PFSK-1 (cell line): ENCODE measurements around the gene DESI2.

ENCODE experiments used
- FOXP2 ChIP-seq: optimal IDR thresholded peaks from 2 replicates; pipeline ENCODE3; 2011; ENCODE audit warnings: borderline replicate concordance, control low read depth, inconsistent platforms; ENCODE audit not compliant: insufficient read depth; ENCODE audit errors: extremely low read length, extremely low read depth
- POLR2AphosphoS5 ChIP-seq: IDR thresholded peaks from 2 replicates; pipeline ENCODE4 v1.6.1; 2012; ENCODE audit warnings: low read depth, mild to moderate bottlenecking, control low read depth, low read length, moderate library complexity
- REST ChIP-seq, 2 experiments: IDR thresholded peaks; 2 replicates each; pipeline versions ENCODE4 v1.6.1 to v1.8.0; 2011 to 2012; ENCODE audit warnings: low read depth in 2 of 2, low read length in 2 of 2, control low read depth in 1 of 2, inconsistent platforms in 1 of 2, mild to moderate bottlenecking in 1 of 2, moderate library complexity in 1 of 2; ENCODE audit not compliant: insufficient read depth in 1 of 2
- SIN3A ChIP-seq: IDR thresholded peaks from 2 replicates; pipeline ENCODE4 v1.6.1; 2012; ENCODE audit warnings: mild to moderate bottlenecking, low read length, moderate library complexity, borderline replicate concordance; ENCODE audit not compliant: insufficient read depth
- TAF1 ChIP-seq: IDR thresholded peaks from 2 replicates; pipeline ENCODE4 v1.6.1; 2012; ENCODE audit warnings: low read length, control low read depth, borderline replicate concordance; ENCODE audit not compliant: insufficient read depth

The DESI2 gene

DNA sequence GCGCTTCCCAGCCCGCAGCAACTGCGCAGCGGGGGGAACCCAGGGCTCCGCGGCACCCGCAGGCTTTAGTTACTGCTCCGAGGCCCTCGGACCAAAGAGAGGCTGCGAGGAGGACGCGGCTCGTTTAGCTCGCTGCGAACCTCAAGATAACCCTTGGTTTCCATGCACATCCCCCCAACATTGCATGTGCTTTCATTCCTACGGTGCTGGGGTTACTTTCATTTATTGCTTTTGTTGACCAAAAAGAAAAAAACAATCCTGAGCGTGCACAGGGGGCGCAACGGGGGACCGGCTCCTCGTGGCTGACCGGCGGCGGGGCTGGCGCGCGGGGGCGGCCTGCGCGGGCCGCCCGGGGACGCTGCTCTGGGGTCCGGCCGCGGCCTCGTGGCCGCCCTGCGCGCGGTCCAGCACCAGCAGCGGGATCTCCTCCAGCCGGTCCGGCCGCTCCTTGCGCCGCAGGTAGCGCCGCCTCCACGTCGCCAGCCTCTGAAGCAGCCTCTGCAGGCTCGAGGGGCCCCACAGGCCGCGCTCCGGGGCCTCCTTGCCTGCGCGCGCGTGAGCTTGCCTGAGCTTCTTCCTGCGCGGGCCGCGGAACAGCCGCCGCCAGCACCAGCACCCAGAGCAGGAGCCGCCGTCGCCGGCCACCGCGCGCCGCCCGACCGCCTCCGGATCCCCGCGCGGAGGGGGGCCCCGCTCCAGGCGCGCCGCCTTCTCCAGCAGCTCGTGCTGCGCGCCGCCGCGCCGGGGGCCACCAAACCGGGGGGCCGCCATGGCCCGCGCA lies 77.4 kb downstream of the DESI2 start:
- TF ChIP-seq FOXP2 (no peak), REST (IDR thresholded peaks at IDR 0.05; ENCODE audit: insufficient read depth in 1 of 2, low read depth in 2 of 2, low read length in 2 of 2) (no peak), POLR2AphosphoS5 (no peak), SIN3A (no peak), TAF1 (no peak)

- TF ChIP-seq POLR2AphosphoS5, result no peak
- TF ChIP-seq REST (IDR thresholded peaks at IDR 0.05; ENCODE audit: insufficient read depth in 1 of 2, low read depth in 2 of 2, low read length in 2 of 2), result no peak
- no peak for TF ChIP-seq SIN3A
- TF ChIP-seq TAF1, result no peak
- TF ChIP-seq FOXP2, result no peak
These were observed 78.1 kb downstream of the DESI2 start for GRCh38 chr1:244730934-244731434.

GRCh38 chr1:244731651-244732050 lies 78.7 kb downstream of the DESI2 start:
- no peak for TF ChIP-seq POLR2AphosphoS5
- TF ChIP-seq REST (IDR thresholded peaks at IDR 0.05; ENCODE audit: insufficient read depth in 1 of 2, low read depth in 2 of 2, low read length in 2 of 2), result no peak
- no peak for TF ChIP-seq FOXP2
- no peak for TF ChIP-seq SIN3A
- TF ChIP-seq TAF1, result no peak

DNA sequence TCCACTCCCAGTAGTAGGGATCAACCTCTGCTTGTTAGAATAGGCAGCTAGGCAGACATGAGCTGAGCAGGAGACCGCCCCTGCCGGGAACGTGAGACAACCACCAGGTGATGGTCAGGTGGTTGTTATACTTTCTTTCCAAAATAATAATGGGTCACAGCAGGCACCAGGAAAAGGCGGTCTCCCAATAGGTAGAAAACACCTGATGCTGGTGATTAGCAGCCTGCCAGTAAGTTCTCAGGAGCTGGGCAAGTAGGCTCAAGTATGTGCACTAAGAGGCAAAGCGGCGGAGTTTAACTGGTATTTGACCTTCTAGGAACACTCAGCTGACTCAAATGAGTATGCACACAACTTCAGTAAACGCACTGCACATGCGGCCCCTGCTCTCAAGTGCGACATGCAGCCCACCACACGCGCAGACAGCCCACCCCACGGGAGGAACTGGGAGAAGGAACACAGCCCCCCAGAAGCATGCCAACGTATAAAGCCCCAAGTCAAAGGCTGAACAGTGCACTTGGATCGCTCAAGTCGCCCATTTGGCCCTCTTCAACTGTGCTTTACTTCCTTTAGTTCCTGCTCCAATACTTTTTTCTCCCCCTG lies 80.0 kb downstream of the DESI2 start:
- TF ChIP-seq REST (IDR thresholded peaks at IDR 0.05; ENCODE audit: insufficient read depth in 1 of 2, low read depth in 2 of 2, low read length in 2 of 2), result no peak
